HepG2 (cell line): ENCODE results near the gene ZNF74. TPM values are rescaled to one million over a fixed set of nuclear protein-coding genes. Genes with fewer than 3 reads are reported as not detected.

ENCODE experiments used
- ARNTL ChIP-seq: sonication (generic); formaldehyde crosslinking; IDR thresholded peaks from 2 replicates; pipeline ENCODE4 v1.4.0; 2020; ENCODE audit warnings: mild to moderate bottlenecking, missing genetic modification reagents
- CCDC6 ChIP-seq: sonication (generic); formaldehyde crosslinking; IDR thresholded peaks from 2 replicates; pipeline ENCODE4 v1.8.1; 2022; ENCODE audit warnings: mild to moderate bottlenecking, missing genetic modification reagents, moderate library complexity
- ELF4 ChIP-seq: sonication (generic); formaldehyde crosslinking; IDR thresholded peaks from 2 replicates; pipeline ENCODE4 v1.5.0; 2020; ENCODE audit warnings: missing genetic modification reagents, mild to moderate bottlenecking, moderate library complexity, borderline replicate concordance
- FOXK2 ChIP-seq: fragments of 450-650 bp; IDR thresholded peaks from 2 replicates; pipeline ENCODE4 v1.6.1; 2016
- MTF1 ChIP-seq: sonication (generic); formaldehyde crosslinking; IDR thresholded peaks from 2 replicates; pipeline ENCODE4 v1.5.0; 2020; ENCODE audit warnings: missing genetic modification reagents
- NFE2L1 ChIP-seq: sonication (generic); formaldehyde crosslinking; IDR thresholded peaks from 2 replicates; pipeline ENCODE4 v1.4.0; 2020; ENCODE audit warnings: missing genetic modification reagents, mild to moderate bottlenecking, borderline replicate concordance
- NFKB2 ChIP-seq: sonication (generic); formaldehyde crosslinking; IDR thresholded peaks from 2 replicates; pipeline ENCODE4 v1.4.0; 2020; ENCODE audit warnings: missing genetic modification reagents, borderline replicate concordance
- PPARG ChIP-seq: conservative IDR thresholded peaks from 2 replicates; pipeline ENCODE4 v1.6.1; 2016; ENCODE audit warnings: missing biosample characterization, missing genetic modification reagents
- RFX1 ChIP-seq: fragments of 450-650 bp; IDR thresholded peaks from 2 replicates; pipeline ENCODE4 v1.6.1; 2017
- SRSF9 ChIP-seq: fragments of 200-400 bp; formaldehyde crosslinking; IDR thresholded peaks from 2 replicates; pipeline ENCODE4 v1.6.1; 2018; ENCODE audit warnings: borderline replicate concordance, mild to moderate bottlenecking, low read depth, low read length; ENCODE audit not compliant: insufficient read depth, poor library complexity, severe bottlenecking
- SUZ12 ChIP-seq: fragments of 150-350 bp; IDR thresholded peaks from 2 replicates; pipeline ENCODE4 v1.6.1; 2014; ENCODE audit warnings: low read depth, low read length
- TOPORS ChIP-seq: sonication (generic); formaldehyde crosslinking; IDR thresholded peaks from 2 replicates; pipeline ENCODE4 v1.8.0; 2023; ENCODE audit warnings: mild to moderate bottlenecking, missing genetic modification reagents
- ZC3H13 ChIP-seq: sonication (generic); formaldehyde crosslinking; IDR thresholded peaks from 2 replicates; pipeline ENCODE4 v1.8.1; 2023; ENCODE audit warnings: mild to moderate bottlenecking, missing genetic modification reagents, moderate library complexity
- ZNF12 ChIP-seq: sonication (generic); formaldehyde crosslinking; IDR thresholded peaks from 2 replicates; pipeline ENCODE4 v1.5.0; 2020; ENCODE audit warnings: missing genetic modification reagents
- ZNF160 ChIP-seq: sonication (generic); formaldehyde crosslinking; IDR thresholded peaks from 2 replicates; pipeline ENCODE4 v1.8.0; 2022; ENCODE audit warnings: mild to moderate bottlenecking, inconsistent platforms, missing genetic modification reagents
- ZNF484 ChIP-seq: sonication (generic); formaldehyde crosslinking; IDR thresholded peaks from 2 replicates; pipeline ENCODE4 v1.5.1; 2020; ENCODE audit warnings: mild to moderate bottlenecking, low read depth, missing genetic modification reagents, borderline replicate concordance
- ZNF598 ChIP-seq: sonication (generic); formaldehyde crosslinking; IDR thresholded peaks from 2 replicates; pipeline ENCODE4 v1.5.1; 2020; ENCODE audit warnings: mild to moderate bottlenecking, missing genetic modification reagents, borderline replicate concordance
- polyA plus RNA-seq, 8 experiments: library from polyadenylated mRNA; depleted of rRNA in 3 of 8; stranded (reverse) in 7 of 8; unstranded in 1 of 8; fragments of >200 nt; fragmentation: Illumina TruSeq in 4 of 8; extraction: Trizol in 4 of 8; gene quantifications; 2 replicates each; pipeline versions ENCODE4 v1.2.1 to v1.2.3, GENCODE V29; 2011 to 2016; ENCODE audit warnings: low read depth in 4 of 8, missing spikeins in 1 of 8, mixed read lengths in 1 of 8; ENCODE audit not compliant: insufficient read depth in 1 of 8
- total RNA-seq, 5 experiments: library from RNA; depleted of rRNA; stranded (reverse); fragments of >200 nt; fragmentation: Illumina TruSeq; extraction: Trizol; gene quantifications; 2 replicates each; pipeline ENCODE4 v1.2.3, GENCODE V29; 2016; ENCODE audit warnings: low read depth in 1 of 5
- TF ChIP-seq, protein P1 (sequence below): sonication (generic); formaldehyde crosslinking; IDR thresholded peaks from 2 replicates; pipeline ENCODE4 v1.9.0; 2021; ENCODE audit warnings: missing genetic modification reagents, borderline replicate concordance
- TF ChIP-seq, protein P2 (sequence below): sonication (generic); formaldehyde crosslinking; IDR thresholded peaks from 2 replicates; pipeline ENCODE4 v1.4.0; 2020; ENCODE audit warnings: low read depth, mild to moderate bottlenecking, missing genetic modification reagents
- TF ChIP-seq, protein P3 (sequence below): sonication (generic); formaldehyde crosslinking; IDR thresholded peaks from 2 replicates; pipeline ENCODE4 v1.8.0; 2022; ENCODE audit warnings: mild to moderate bottlenecking, missing genetic modification reagents; ENCODE audit not compliant: insufficient replicate concordance
- TF ChIP-seq, protein P4 (sequence below): sonication (generic); formaldehyde crosslinking; IDR thresholded peaks from 2 replicates; pipeline ENCODE4 v1.5.1; 2020; ENCODE audit warnings: mild to moderate bottlenecking, missing genetic modification reagents, moderate library complexity
- TF ChIP-seq, protein P5 (sequence below): sonication (generic); formaldehyde crosslinking; IDR thresholded peaks from 2 replicates; pipeline ENCODE4 v1.4.0; 2020; ENCODE audit warnings: mild to moderate bottlenecking, missing genetic modification reagents

The ZNF74 gene
- total and polyA plus RNA-seq, 2 of the 13 experiments (the other 11 are each of a cell fraction or from before 2014, with no cell fraction given), result 6.3 to 9.1 TPM

DNA sequence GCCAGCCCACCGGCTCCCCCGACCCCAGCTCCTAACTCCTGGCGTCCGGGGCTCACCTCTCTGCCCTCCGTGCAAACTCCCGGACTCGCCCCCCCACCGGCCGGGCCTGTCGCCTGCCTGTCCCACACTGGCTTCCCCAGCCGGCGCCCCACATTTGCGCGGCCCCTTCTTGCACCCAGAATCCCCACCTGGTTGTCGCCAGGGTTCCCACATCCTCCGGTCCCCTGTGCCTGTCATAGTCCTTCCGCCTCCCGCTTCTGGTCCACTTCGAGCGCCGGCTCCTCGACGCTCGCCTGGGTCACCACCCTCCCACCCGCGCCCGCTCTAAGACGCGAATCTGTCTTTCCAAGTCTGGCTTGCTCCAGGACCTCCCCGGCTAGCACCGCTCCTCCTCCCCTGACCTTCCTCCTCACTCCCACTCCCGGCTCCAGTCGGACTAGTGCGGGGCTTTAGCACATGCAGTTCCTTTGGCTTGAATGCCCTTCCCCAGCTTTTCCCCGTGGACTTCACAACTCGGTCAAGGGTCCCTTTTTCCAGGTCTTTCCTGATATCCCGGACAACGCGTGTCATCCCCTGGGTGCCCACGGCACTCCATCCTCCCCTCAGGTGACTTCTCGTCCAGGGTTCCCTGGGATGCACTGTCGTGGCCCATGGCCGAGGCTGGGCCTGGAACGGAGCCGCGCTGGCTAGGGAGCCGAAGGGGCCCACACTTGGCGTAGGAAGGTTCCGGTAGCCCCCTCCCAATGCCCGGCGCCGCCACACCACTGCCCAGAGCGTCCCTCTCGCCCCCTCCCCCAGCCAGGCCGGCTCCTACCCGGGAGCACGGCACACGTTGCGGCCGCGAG, 43.0 kb downstream of the ZNF74 start (continued):
- TF ChIP-seq, protein P1, sequence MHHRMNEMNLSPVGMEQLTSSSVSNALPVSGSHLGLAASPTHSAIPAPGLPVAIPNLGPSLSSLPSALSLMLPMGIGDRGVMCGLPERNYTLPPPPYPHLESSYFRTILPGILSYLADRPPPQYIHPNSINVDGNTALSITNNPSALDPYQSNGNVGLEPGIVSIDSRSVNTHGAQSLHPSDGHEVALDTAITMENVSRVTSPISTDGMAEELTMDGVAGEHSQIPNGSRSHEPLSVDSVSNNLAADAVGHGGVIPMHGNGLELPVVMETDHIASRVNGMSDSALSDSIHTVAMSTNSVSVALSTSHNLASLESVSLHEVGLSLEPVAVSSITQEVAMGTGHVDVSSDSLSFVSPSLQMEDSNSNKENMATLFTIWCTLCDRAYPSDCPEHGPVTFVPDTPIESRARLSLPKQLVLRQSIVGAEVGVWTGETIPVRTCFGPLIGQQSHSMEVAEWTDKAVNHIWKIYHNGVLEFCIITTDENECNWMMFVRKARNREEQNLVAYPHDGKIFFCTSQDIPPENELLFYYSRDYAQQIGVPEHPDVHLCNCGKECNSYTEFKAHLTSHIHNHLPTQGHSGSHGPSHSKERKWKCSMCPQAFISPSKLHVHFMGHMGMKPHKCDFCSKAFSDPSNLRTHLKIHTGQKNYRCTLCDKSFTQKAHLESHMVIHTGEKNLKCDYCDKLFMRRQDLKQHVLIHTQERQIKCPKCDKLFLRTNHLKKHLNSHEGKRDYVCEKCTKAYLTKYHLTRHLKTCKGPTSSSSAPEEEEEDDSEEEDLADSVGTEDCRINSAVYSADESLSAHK (CRISPR knock-in tag), result no peak
- TF ChIP-seq SRSF9 (no peak), ZNF12 (CRISPR knock-in tag) (no peak), ELF4 (no peak), TOPORS (CRISPR knock-in tag) (no peak), NFE2L1 (CRISPR knock-in tag) (no peak), ZNF598 (CRISPR knock-in tag) (no peak), CCDC6 (CRISPR knock-in tag) (no peak), ZC3H13 (CRISPR knock-in tag) (no peak), ZNF160 (CRISPR knock-in tag) (no peak), ARNTL (CRISPR knock-in tag) (no peak), FOXK2 (no peak), ZNF484 (no peak), MTF1 (CRISPR knock-in tag) (no peak), RFX1 (no peak), SUZ12 (no peak), NFKB2 (CRISPR knock-in tag) (0 out of 2 replicates have a peak, but pooled peaks have one; percentile 3), PPARG (CRISPR knock-in tag) (no peak)
- TF ChIP-seq, protein P2, sequence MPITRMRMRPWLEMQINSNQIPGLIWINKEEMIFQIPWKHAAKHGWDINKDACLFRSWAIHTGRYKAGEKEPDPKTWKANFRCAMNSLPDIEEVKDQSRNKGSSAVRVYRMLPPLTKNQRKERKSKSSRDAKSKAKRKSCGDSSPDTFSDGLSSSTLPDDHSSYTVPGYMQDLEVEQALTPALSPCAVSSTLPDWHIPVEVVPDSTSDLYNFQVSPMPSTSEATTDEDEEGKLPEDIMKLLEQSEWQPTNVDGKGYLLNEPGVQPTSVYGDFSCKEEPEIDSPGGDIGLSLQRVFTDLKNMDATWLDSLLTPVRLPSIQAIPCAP (CRISPR knock-in tag), result no peak
- TF ChIP-seq, protein P3, sequence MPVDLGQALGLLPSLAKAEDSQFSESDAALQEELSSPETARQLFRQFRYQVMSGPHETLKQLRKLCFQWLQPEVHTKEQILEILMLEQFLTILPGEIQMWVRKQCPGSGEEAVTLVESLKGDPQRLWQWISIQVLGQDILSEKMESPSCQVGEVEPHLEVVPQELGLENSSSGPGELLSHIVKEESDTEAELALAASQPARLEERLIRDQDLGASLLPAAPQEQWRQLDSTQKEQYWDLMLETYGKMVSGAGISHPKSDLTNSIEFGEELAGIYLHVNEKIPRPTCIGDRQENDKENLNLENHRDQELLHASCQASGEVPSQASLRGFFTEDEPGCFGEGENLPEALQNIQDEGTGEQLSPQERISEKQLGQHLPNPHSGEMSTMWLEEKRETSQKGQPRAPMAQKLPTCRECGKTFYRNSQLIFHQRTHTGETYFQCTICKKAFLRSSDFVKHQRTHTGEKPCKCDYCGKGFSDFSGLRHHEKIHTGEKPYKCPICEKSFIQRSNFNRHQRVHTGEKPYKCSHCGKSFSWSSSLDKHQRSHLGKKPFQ (CRISPR knock-in tag), result peak; percentile 63
- TF ChIP-seq, protein P4, sequence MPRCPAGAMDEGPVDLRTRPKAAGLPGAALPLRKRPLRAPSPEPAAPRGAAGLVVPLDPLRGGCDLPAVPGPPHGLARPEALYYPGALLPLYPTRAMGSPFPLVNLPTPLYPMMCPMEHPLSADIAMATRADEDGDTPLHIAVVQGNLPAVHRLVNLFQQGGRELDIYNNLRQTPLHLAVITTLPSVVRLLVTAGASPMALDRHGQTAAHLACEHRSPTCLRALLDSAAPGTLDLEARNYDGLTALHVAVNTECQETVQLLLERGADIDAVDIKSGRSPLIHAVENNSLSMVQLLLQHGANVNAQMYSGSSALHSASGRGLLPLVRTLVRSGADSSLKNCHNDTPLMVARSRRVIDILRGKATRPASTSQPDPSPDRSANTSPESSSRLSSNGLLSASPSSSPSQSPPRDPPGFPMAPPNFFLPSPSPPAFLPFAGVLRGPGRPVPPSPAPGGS (CRISPR knock-in tag), result no peak
- TF ChIP-seq, protein P5, sequence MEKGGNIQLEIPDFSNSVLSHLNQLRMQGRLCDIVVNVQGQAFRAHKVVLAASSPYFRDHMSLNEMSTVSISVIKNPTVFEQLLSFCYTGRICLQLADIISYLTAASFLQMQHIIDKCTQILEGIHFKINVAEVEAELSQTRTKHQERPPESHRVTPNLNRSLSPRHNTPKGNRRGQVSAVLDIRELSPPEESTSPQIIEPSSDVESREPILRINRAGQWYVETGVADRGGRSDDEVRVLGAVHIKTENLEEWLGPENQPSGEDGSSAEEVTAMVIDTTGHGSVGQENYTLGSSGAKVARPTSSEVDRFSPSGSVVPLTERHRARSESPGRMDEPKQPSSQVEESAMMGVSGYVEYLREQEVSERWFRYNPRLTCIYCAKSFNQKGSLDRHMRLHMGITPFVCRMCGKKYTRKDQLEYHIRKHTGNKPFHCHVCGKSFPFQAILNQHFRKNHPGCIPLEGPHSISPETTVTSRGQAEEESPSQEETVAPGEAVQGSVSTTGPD (CRISPR knock-in tag), result no peak
